K562 (cell line): Measurements from ENCODE around the gene DRC1. TPM values are rescaled to one million over a fixed set of nuclear protein-coding genes. Genes with fewer than 3 reads are reported as not detected.

ENCODE experiments used
- ARHGAP35 ChIP-seq: fragments of 450-650 bp; IDR thresholded peaks from 2 replicates; pipeline ENCODE4 v1.6.1; 2018; ENCODE audit not compliant: partially characterized antibody
- ETV6 ChIP-seq, 3 experiments: fragments of 150-350 bp in 1 of 3; sonication (generic) in 1 of 3; formaldehyde crosslinking in 1 of 3; IDR thresholded peaks; 2 replicates each; pipeline versions ENCODE4 v1.6.1 to v1.8.0; 2014 to 2022; ENCODE audit warnings: borderline replicate concordance in 2 of 3, low read depth in 2 of 3, antibody characterized with exemption in 1 of 3, low read length in 1 of 3, mild to moderate bottlenecking in 1 of 3, missing genetic modification reagents in 1 of 3
- FOXP1 ChIP-seq: sonication (generic); formaldehyde crosslinking; IDR thresholded peaks from 2 replicates; pipeline ENCODE4 v1.8.0; 2022; ENCODE audit warnings: mild to moderate bottlenecking, missing genetic modification reagents
- LCOR ChIP-seq: sonication (generic); formaldehyde crosslinking; IDR thresholded peaks from 2 replicates; pipeline ENCODE4 v1.8.0; 2022; ENCODE audit warnings: mild to moderate bottlenecking, missing genetic modification reagents
- MCM2 ChIP-seq: fragments of 450-650 bp; IDR thresholded peaks from 2 replicates; pipeline ENCODE4 v1.6.1; 2017; ENCODE audit warnings: low read depth, mild to moderate bottlenecking
- MTA1 ChIP-seq: fragments of 450-650 bp; IDR thresholded peaks from 2 replicates; pipeline ENCODE4 v1.6.1; 2017; ENCODE audit warnings: borderline replicate concordance
- MTF1 ChIP-seq: fragments of 250-450 bp; sonication (Bioruptor Pico); IDR thresholded peaks from 2 replicates; pipeline ENCODE4 v1.9.0; 2021; ENCODE audit warnings: moderate library complexity, mild to moderate bottlenecking, inconsistent platforms, borderline replicate concordance
- NR2C2 ChIP-seq, 2 experiments: fragments of 200-800 bp in 1 of 2; sonication (Bioruptor generic) in 1 of 2; sonication (generic) in 1 of 2; formaldehyde crosslinking in 1 of 2; IDR thresholded peaks; 2 replicates each; pipeline versions ENCODE4 v1.6.1 to v1.8.0; 2016 to 2022; ENCODE audit warnings: mild to moderate bottlenecking in 1 of 2, missing compliant biosample characterization in 1 of 2, missing genetic modification characterization in 1 of 2, missing genetic modification reagents in 1 of 2
- SRSF7 ChIP-seq: fragments of 200-400 bp; formaldehyde crosslinking; optimal IDR thresholded peaks from 2 replicates; pipeline ENCODE3; 2017; ENCODE audit warnings: mild to moderate bottlenecking, low read depth, low read length
- STAT5B ChIP-seq: fragments of 250-450 bp; sonication (Bioruptor Pico); IDR thresholded peaks from 2 replicates; pipeline ENCODE4 v1.8.0; 2021; ENCODE audit warnings: mild to moderate bottlenecking, inconsistent platforms
- XRCC3 ChIP-seq: fragments of 450-650 bp; IDR thresholded peaks from 2 replicates; pipeline ENCODE4 v1.6.1; 2017; ENCODE audit warnings: mild to moderate bottlenecking, moderate library complexity
- ZFPM2 ChIP-seq: fragments of 250-450 bp; sonication (Bioruptor Pico); IDR thresholded peaks from 2 replicates; pipeline ENCODE4 v1.5.1; 2022; ENCODE audit warnings: mild to moderate bottlenecking
- ZNF121 ChIP-seq: sonication (generic); formaldehyde crosslinking; conservative IDR thresholded peaks from 2 replicates; pipeline ENCODE4 v1.8.0; 2022; ENCODE audit warnings: missing genetic modification reagents
- ZNF174 ChIP-seq: fragments of 250-450 bp; sonication (Bioruptor Pico); IDR thresholded peaks from 2 replicates; pipeline ENCODE4 v1.4.0; 2020; ENCODE audit warnings: mild to moderate bottlenecking
- ZNF175 ChIP-seq: fragments of 200-800 bp; sonication (Bioruptor generic); IDR thresholded peaks from 2 replicates; pipeline ENCODE4 v1.6.1; 2016; ENCODE audit warnings: low read depth, mild to moderate bottlenecking, missing genetic modification characterization, missing compliant biosample characterization
- ZNF224 ChIP-seq: sonication (generic); formaldehyde crosslinking; IDR thresholded peaks from 2 replicates; pipeline ENCODE4 v1.8.0; 2022; ENCODE audit warnings: mild to moderate bottlenecking, missing genetic modification reagents
- ZNF232 ChIP-seq: sonication (generic); formaldehyde crosslinking; IDR thresholded peaks from 2 replicates; pipeline ENCODE4 v1.8.0; 2022; ENCODE audit warnings: mild to moderate bottlenecking, missing genetic modification reagents
- polyA plus RNA-seq, 8 experiments: library from polyadenylated mRNA; depleted of rRNA in 4 of 8; stranded (reverse) in 5 of 8; unstranded in 3 of 8; fragments of >200 nt; fragmentation: Nextera tagmentation in 2 of 8; fragmentation: Illumina TruSeq in 1 of 8; extraction: Ambion mirVana in 2 of 8; extraction: Trizol in 1 of 8; gene quantifications; 2 replicates each; pipeline versions ENCODE4 v1.2.1 to v1.2.3, GENCODE V29; 2011 to 2014; ENCODE audit warnings: inconsistent platforms in 1 of 8, missing spikeins in 1 of 8
- total RNA-seq, 7 experiments: library from RNA; depleted of rRNA in 6 of 7; stranded (reverse); fragments of >200 nt in 6 of 7; fragmentation: Illumina TruSeq in 2 of 7; extraction: Trizol in 2 of 7; gene quantifications; 2 replicates each; pipeline versions ENCODE4 v1.2.1 to v1.2.3, GENCODE V29; 2011 to 2021; ENCODE audit warnings: low replicate concordance in 1 of 7
- TF ChIP-seq, protein P1 (sequence below): fragments of 200-400 bp; formaldehyde crosslinking; IDR thresholded peaks from 2 replicates; pipeline ENCODE4 v1.6.1; 2017; ENCODE audit warnings: mild to moderate bottlenecking, low read depth, low read length, moderate library complexity
- TF ChIP-seq, protein P2 (sequence below): sonication (generic); IDR thresholded peaks from 2 replicates; pipeline ENCODE4 v1.6.1; 2016
- TF ChIP-seq, protein P3 (sequence below): fragments of 450-650 bp; IDR thresholded peaks from 2 replicates; pipeline ENCODE4 v1.6.1; 2016
- TF ChIP-seq, protein P4 (sequence below): fragments of 450-650 bp; IDR thresholded peaks from 2 replicates; pipeline ENCODE4 v1.6.1; 2017; ENCODE audit warnings: antibody characterized with exemption

The DRC1 gene
- total and polyA plus RNA-seq, 9 of the 15 experiments (the other 6 are each of a cell fraction or from before 2014, with no cell fraction given) = 0.07 to 0.10 TPM; not detected in 7

DNA sequence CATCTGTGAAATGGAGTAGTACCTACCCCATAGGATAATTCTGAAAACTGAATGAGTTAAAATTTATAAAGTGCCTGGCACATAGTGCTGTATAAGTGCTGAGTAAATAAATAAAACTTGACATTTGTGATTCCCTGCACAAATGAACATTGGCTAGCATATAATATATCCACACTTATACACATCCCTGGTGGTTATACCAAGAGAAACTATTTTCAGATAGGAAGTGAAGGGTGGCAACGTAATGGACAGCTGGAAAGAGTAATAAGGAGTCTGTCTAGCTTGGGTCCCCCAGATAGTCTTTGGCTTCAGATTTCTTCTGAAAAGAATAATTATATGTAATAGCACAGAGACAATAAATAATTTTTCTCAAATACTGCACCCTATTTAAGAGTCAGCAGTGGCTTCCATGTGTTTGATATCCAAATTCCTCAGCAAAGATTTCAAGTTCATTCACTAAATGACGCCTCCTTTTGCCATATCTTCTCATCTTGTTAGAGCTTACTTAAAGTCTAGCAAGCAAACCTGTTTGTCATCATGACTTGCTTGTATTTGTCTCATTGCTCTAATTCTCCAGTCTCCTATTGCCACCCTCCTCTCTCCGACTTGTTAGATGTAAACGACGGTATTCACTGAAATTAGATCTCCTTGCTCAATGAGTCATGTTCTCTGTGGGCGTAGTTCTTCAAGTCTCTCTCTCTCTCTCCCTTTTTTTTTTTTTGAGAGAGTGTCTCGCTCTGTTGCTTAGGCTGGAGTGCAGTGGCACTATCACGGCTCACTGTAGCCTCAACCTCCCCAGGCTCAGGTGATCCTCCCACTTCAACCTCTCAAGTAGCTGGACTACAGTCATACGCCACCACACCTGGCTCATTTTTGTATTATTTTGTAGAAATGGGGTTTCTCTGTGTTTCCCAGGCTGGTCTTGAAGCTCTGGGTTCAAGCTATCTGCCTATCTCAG lies 46.4 kb upstream of the DRC1 start (continued):
- TF ChIP-seq SRSF7 (no peak), ZNF121 (CRISPR knock-in tag) (no peak), ZNF174 (CRISPR knock-in tag) (no peak), MTF1 (no peak), MTA1 (peak; percentile 88), ZNF232 (CRISPR knock-in tag) (no peak), XRCC3 (no peak), ETV6 (IDR thresholded peaks at IDR 0.05; ENCODE audit: borderline replicate concordance in 1 of 2, low read depth in 2 of 2, low read length in 1 of 2) (no peak), ETV6 (CRISPR knock-in tag; IDR thresholded peaks at IDR 0.05; ENCODE audit: borderline replicate concordance) (no peak), ARHGAP35 (no peak), ZNF224 (no peak), NR2C2 (CRISPR knock-in tag; IDR thresholded peaks at IDR 0.05) (no peak), NR2C2 (tag; IDR thresholded peaks at IDR 0.05) (peak; percentile 51; the same call in 1 of the 2 replicates), FOXP1 (CRISPR knock-in tag) (no peak), STAT5B (CRISPR knock-in tag) (peak; percentile 34; the same call in 1 of the 2 replicates), MCM2 (no peak), ZNF175 (CRISPR knock-in tag) (no peak), ZFPM2 (no peak), LCOR (CRISPR knock-in tag) (peak; percentile 64)
- TF ChIP-seq, protein P1, sequence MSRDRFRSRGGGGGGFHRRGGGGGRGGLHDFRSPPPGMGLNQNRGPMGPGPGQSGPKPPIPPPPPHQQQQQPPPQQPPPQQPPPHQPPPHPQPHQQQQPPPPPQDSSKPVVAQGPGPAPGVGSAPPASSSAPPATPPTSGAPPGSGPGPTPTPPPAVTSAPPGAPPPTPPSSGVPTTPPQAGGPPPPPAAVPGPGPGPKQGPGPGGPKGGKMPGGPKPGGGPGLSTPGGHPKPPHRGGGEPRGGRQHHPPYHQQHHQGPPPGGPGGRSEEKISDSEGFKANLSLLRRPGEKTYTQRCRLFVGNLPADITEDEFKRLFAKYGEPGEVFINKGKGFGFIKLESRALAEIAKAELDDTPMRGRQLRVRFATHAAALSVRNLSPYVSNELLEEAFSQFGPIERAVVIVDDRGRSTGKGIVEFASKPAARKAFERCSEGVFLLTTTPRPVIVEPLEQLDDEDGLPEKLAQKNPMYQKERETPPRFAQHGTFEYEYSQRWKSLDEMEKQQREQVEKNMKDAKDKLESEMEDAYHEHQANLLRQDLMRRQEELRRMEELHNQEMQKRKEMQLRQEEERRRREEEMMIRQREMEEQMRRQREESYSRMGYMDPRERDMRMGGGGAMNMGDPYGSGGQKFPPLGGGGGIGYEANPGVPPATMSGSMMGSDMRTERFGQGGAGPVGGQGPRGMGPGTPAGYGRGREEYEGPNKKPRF = no peak
- TF ChIP-seq, protein P2, sequence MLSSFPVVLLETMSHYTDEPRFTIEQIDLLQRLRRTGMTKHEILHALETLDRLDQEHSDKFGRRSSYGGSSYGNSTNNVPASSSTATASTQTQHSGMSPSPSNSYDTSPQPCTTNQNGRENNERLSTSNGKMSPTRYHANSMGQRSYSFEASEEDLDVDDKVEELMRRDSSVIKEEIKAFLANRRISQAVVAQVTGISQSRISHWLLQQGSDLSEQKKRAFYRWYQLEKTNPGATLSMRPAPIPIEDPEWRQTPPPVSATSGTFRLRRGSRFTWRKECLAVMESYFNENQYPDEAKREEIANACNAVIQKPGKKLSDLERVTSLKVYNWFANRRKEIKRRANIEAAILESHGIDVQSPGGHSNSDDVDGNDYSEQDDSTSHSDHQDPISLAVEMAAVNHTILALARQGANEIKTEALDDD = peak; percentile 97
- TF ChIP-seq, protein P3, sequence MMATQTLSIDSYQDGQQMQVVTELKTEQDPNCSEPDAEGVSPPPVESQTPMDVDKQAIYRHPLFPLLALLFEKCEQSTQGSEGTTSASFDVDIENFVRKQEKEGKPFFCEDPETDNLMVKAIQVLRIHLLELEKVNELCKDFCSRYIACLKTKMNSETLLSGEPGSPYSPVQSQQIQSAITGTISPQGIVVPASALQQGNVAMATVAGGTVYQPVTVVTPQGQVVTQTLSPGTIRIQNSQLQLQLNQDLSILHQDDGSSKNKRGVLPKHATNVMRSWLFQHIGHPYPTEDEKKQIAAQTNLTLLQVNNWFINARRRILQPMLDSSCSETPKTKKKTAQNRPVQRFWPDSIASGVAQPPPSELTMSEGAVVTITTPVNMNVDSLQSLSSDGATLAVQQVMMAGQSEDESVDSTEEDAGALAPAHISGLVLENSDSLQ = peak; percentile 59
- TF ChIP-seq, protein P4, sequence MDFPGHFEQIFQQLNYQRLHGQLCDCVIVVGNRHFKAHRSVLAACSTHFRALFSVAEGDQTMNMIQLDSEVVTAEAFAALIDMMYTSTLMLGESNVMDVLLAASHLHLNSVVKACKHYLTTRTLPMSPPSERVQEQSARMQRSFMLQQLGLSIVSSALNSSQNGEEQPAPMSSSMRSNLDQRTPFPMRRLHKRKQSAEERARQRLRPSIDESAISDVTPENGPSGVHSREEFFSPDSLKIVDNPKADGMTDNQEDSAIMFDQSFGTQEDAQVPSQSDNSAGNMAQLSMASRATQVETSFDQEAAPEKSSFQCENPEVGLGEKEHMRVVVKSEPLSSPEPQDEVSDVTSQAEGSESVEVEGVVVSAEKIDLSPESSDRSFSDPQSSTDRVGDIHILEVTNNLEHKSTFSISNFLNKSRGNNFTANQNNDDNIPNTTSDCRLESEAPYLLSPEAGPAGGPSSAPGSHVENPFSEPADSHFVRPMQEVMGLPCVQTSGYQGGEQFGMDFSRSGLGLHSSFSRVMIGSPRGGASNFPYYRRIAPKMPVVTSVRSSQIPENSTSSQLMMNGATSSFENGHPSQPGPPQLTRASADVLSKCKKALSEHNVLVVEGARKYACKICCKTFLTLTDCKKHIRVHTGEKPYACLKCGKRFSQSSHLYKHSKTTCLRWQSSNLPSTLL = no peak
